CD4-positive, alpha-beta T cell (primary cell): ENCODE results near the gene RBCK1. TPM values are rescaled to one million over a fixed set of nuclear protein-coding genes. Genes with fewer than 3 reads are reported as not detected.
"Not testable (repeated sequence)": the region's sequence is repeated elsewhere in the genome, so short reads cannot be mapped to it uniquely, and the experiment has no call there.

Experiments used
- ATAC-seq: fragments of 200-7000 bp; cut with Tn5 transposase; one replicate; pipeline ENCODE4 v1.10.0; 2022; ENCODE audit warnings: mild to moderate bottlenecking; ENCODE audit not compliant: poor library complexity
- CTCF ChIA-PET: fragments of 350-600 bp; sonication (Branson Sonifier 250); formaldehyde crosslinking; loops from one replicate; lab custom pipeline; 2021; ENCODE audit warnings: antibody characterized with exemption, inconsistent platforms; lab: Charles Lee
- POLR2A ChIA-PET: fragments of 350-600 bp; sonication (Branson Sonifier 250); formaldehyde crosslinking; loops from one replicate; lab custom pipeline; 2021; ENCODE audit warnings: antibody characterized with exemption, inconsistent platforms; lab: Charles Lee
- DNase-seq, 14 experiments: peaks; one replicate each; pipeline ENCODE4 v3.0.0-alpha.2; 2013 to 2020; ENCODE audit warnings: mixed read lengths in 2 of 14
- H3K27ac ChIP-seq, 2 donors: one replicate each; pipeline versions ENCODE4 v1.5.1 to v1.7.0; 2013; ENCODE audit warnings: low read length in 2 of 2, low read depth in 1 of 2, mild to moderate bottlenecking in 1 of 2
- H3K27me3 ChIP-seq, 2 experiments: 1 replicate in 1 of 2; 2 replicates in 1 of 2; pipeline versions ENCODE4 v1.6.1 to v1.7.0; 2013; ENCODE audit warnings: low read length in 2 of 2, control low read depth in 1 of 2, mild to moderate bottlenecking in 1 of 2, moderate library complexity in 1 of 2; ENCODE audit not compliant: insufficient read depth in 2 of 2, control insufficient read depth in 1 of 2
- H3K36me3 ChIP-seq: one replicate; pipeline ENCODE4 v1.6.1; 2013; ENCODE audit warnings: low read length, control low read depth; ENCODE audit not compliant: insufficient read depth
- H3K4me1 ChIP-seq: one replicate; pipeline ENCODE4 v1.6.1; 2013; ENCODE audit warnings: low read length, control low read depth; ENCODE audit not compliant: insufficient read depth
- H3K4me3 ChIP-seq: one replicate; pipeline ENCODE4 v1.5.1; 2013; ENCODE audit warnings: mild to moderate bottlenecking, low read length, moderate library complexity
- H3K9me3 ChIP-seq, 2 experiments: 1 replicate in 1 of 2; 2 replicates in 1 of 2; pipeline versions ENCODE4 v1.6.1 to v1.7.0; 2013; ENCODE audit warnings: low read length in 2 of 2, mild to moderate bottlenecking in 2 of 2, control low read depth in 1 of 2, moderate library complexity in 1 of 2; ENCODE audit not compliant: control insufficient read depth in 1 of 2, insufficient read depth in 1 of 2
- H3K27ac Mint-ChIP-seq: one replicate; pipeline ENCODE4 v1.8.0; 2020; ENCODE audit warnings: mixed read lengths
- H3K27me3 Mint-ChIP-seq: one replicate; pipeline ENCODE4 v1.8.0; 2021; ENCODE audit warnings: mixed read lengths
- H3K36me3 Mint-ChIP-seq: one replicate; pipeline ENCODE4 v1.8.0; 2021; ENCODE audit warnings: low read depth, mixed read lengths
- H3K4me1 Mint-ChIP-seq: one replicate; pipeline ENCODE4 v1.8.0; 2021; ENCODE audit warnings: low read depth, mixed read lengths
- H3K4me3 Mint-ChIP-seq: one replicate; pipeline ENCODE4 v1.8.0; 2020; ENCODE audit warnings: mild to moderate bottlenecking, mixed read lengths
- H3K9me3 Mint-ChIP-seq: one replicate; pipeline ENCODE4 v1.8.0; 2020; ENCODE audit warnings: mixed read lengths
- intact Hi-C, 2 experiments: fragments of 100-400 bp; cut with DNase I in 1 of 2; cut with micrococcal nuclease in 1 of 2; formaldehyde crosslinking; loops; one replicate each; pipeline versions ENCODE4 v1.15.1 to v1.9.0; 2023 to 2025; cut with DNase I, micrococcal nuclease
- total RNA-seq, 174 experiments: library from RNA in 2 of 174; stranded (reverse) in 2 of 174; gene quantifications; one replicate each; pipeline ENCODE4 v1.2.3 and lab custom pipeline; 2021 to 2026
- TF ChIP-seq, protein P1 (sequence below): fragments of 200-600 bp; IDR thresholded peaks from one replicate; pipeline ENCODE4 v1.8.0; 2022; ENCODE audit warnings: antibody characterized with exemption, mild to moderate bottlenecking

Gene RBCK1
- total RNA-seq, 2 experiments from 2014 or later = 53.3 to 57.3 TPM

DNA sequence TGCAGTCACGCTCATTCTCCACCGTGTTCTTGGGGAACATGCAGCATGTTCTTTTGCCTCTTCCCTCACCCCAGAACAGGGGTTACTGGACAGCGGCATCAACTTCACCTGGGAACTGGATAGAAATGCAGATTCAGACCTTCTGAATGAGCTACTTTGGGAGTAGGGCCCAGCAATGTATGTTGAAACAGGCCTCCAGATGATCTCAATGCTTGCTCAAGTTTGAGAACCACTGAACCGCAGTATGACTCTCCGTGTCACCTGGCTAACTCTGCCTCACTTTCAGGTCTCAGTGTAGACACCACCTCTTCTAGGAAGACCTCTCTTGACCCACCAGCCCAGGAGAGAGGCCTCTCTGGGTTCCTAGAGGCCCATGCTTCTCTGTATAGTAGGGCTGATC lies 22.7 kb upstream of the RBCK1 start:
- ATAC-seq (no peak), DNase-seq (no peak)
- Mint-ChIP-seq H3K27ac (no peak overlapping the region), H3K27me3 (no peaks in the 10 kb centered on the region), H3K9me3 (no peaks in the 10 kb centered on the region), H3K4me1 (peaks cover 16% of the 10 kb centered on the region), H3K36me3 (peaks cover 33% of the 10 kb centered on the region), H3K4me3 (no peak overlapping the region)
- intact Hi-C loops = no loop called here
- no peak overlapping the region for H3K4me3 ChIP-seq
- no peaks in the 10 kb centered on the region for H3K9me3 ChIP-seq
- H3K4me1 ChIP-seq = peaks cover 11% of the 10 kb centered on the region
- H3K27me3 ChIP-seq = no peaks in the 10 kb centered on the region
- ChIA-PET POLR2A (no interaction called here), CTCF (no interaction called here)
- no peak overlapping the region for H3K27ac ChIP-seq
- TF ChIP-seq, protein P1, sequence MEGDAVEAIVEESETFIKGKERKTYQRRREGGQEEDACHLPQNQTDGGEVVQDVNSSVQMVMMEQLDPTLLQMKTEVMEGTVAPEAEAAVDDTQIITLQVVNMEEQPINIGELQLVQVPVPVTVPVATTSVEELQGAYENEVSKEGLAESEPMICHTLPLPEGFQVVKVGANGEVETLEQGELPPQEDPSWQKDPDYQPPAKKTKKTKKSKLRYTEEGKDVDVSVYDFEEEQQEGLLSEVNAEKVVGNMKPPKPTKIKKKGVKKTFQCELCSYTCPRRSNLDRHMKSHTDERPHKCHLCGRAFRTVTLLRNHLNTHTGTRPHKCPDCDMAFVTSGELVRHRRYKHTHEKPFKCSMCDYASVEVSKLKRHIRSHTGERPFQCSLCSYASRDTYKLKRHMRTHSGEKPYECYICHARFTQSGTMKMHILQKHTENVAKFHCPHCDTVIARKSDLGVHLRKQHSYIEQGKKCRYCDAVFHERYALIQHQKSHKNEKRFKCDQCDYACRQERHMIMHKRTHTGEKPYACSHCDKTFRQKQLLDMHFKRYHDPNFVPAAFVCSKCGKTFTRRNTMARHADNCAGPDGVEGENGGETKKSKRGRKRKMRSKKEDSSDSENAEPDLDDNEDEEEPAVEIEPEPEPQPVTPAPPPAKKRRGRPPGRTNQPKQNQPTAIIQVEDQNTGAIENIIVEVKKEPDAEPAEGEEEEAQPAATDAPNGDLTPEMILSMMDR = no peak
- peaks cover 34% of the 10 kb centered on the region for H3K36me3 ChIP-seq

GRCh38 chr20:386634-387033 lies 21.5 kb upstream of the RBCK1 start:
- H3K9me3 ChIP-seq, H3K27ac Mint-ChIP-seq, CTCF ChIA-PET, ATAC-seq, H3K27ac ChIP-seq, H3K4me3 Mint-ChIP-seq, H3K27me3 Mint-ChIP-seq, H3K27me3 ChIP-seq, DNase-seq, intact Hi-C loops, H3K4me1 ChIP-seq, H3K9me3 Mint-ChIP-seq, H3K4me3 ChIP-seq: not testable (repeated sequence)
- H3K36me3 Mint-ChIP-seq = peaks cover 45% of the 10 kb centered on the region
- H3K4me1 Mint-ChIP-seq = peaks cover 16% of the 10 kb centered on the region
- peaks cover 42% of the 10 kb centered on the region for H3K36me3 ChIP-seq
- POLR2A ChIA-PET = interaction anchor here (1.0 kb wide), 1 partner anchor 45 kb away, joined by 4 read pairs; no protein-coding TSS in a partner anchor

- peaks cover 11% of the 10 kb centered on the region for H3K4me1 Mint-ChIP-seq
- DNase-seq = no peak
- Histone ChIP-seq H3K9me3 (no peaks in the 10 kb centered on the region), H3K27me3 (no peaks in the 10 kb centered on the region), H3K36me3 (peaks cover 49% of the 10 kb centered on the region), H3K27ac (no peak overlapping the region), H3K4me3 (no peak overlapping the region), H3K4me1 (peaks cover 2% of the 10 kb centered on the region)
- intact Hi-C loops = no loop called here
- ChIA-PET CTCF (no interaction called here), POLR2A (no interaction called here)
- H3K27ac Mint-ChIP-seq = no peak overlapping the region
- no peak for ATAC-seq
- TF ChIP-seq, protein P1 = no peak
- no peaks in the 10 kb centered on the region for H3K27me3 Mint-ChIP-seq
- peaks cover 54% of the 10 kb centered on the region for H3K36me3 Mint-ChIP-seq
- no peaks in the 10 kb centered on the region for H3K9me3 Mint-ChIP-seq
- H3K4me3 Mint-ChIP-seq = no peak overlapping the region
Measured at GRCh38 chr20:387520-387919, 20.6 kb upstream of the RBCK1 start.
